NCI-H446 treated with DMSO at 0.1 percent for 48 hours (cell line): Measurements from ENCODE around the gene OR14A2.
"Not testable (repeated sequence)": the region's sequence is repeated elsewhere in the genome, so short reads cannot be mapped to it uniquely, and the experiment has no call there.

Experiments used
- DNase-seq: peaks from one replicate; lab custom pipeline; 2025; lab: John Stamatoyannopoulos, UW

OR14A2 gene

GRCh38 chr1:247748041-247748440 is at the start of gene OR14A2:
OR14A2 (minus strand) TSS chr1:247748141.
- DNase-seq, result no peak

- DNase-seq, result no peak
Observed at GRCh38 chr1:247797518-247797917, 49.6 kb upstream of the OR14A2 start.

- no peak for DNase-seq
Observed at GRCh38 chr1:247769603-247770002, 21.7 kb upstream of the OR14A2 start.

GRCh38 chr1:247760456-247760855 is 12.5 kb upstream of the OR14A2 start, which contains the start of gene OR1C1:
OR1C1 (minus strand) TSS chr1:247760556; CDS start chr1:247758406, 2,150 bp downstream.
- DNase-seq, result no peak

DNA sequence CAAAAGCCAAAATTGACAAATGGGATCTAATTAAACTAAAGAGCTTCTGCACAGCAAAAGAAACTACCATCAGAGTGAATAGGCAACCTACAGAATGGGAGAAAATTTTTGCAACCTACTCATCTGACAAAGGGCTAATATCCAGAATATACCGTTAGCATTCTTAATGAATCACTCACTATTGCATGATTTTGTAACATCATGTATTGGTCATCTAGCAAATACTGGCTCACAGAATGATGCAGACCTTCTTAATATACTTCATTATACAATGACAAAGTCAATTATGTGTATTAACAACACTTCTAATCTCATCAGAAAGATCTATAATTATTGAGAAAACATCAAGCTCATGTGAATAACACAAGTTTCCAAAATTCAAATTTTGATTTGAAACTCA is 6.4 kb upstream of the OR14A2 start:
- not testable (repeated sequence) for DNase-seq

DNA sequence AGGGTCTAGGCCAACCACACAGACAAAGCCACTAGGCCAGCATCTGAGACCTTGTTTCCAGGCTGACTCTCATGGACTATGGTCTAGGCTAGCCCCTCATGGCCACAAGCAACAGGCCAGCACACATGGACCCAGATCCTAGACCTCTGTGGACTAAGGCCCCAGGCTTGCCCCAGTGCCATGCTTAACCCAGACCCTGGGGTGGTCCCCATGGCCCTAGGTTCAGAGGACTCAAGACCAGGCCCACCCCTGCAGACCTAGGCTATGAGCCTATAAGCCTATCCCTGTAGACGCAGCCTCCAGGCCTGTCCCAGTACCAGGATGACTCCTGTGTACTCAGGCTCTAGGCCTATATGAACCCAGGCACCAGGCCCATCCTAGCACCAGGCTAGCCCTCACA is 1.9 kb upstream of the OR14A2 start:
- no peak for DNase-seq

DNA sequence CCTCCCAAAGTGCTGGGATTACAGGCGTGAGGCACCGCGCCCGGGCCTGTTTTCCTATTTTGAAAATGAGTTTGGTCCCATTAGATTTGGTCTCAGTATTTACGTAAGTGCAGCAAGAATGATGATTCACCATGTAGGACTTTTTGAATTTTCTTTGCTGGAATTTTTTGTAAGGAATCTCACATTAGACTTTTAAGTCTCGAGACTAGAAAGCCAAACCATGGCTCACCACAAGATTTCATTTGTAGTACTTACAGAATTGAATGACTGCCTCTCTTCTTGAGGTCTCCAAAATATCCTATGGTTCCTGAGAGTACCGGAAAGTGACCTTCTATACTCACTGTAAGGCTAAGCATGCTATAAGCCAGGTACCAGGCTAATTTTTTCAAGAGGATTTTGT is 325 bp downstream of the OR14A2 start:
- DNase-seq, result no peak

DNA sequence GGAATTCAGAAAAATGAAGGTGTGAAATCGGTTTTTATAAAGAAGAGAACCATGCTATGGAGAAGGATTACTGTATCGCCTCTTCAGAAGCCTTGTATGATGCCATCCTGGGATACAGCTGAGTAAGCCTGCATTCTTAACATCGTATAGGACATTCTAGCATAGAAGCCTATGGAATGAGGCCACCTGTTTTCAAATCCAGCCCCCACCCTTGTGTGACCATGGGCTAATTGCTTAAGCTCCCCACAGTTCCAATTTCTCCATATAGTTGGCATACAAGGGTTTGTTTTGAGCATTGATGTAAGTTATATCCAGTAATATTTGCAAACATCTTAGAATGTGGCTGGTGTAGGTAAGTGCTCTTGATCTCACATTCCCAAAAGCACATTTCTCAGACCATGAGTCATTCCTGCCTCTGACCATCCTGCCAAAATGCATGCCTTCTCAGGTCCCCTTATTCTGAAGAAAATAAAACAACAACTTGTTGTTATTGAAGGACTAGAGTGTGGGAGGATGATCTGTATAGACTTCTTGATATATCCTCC is 1.5 kb downstream of the OR14A2 start:
- no peak for DNase-seq

DNA sequence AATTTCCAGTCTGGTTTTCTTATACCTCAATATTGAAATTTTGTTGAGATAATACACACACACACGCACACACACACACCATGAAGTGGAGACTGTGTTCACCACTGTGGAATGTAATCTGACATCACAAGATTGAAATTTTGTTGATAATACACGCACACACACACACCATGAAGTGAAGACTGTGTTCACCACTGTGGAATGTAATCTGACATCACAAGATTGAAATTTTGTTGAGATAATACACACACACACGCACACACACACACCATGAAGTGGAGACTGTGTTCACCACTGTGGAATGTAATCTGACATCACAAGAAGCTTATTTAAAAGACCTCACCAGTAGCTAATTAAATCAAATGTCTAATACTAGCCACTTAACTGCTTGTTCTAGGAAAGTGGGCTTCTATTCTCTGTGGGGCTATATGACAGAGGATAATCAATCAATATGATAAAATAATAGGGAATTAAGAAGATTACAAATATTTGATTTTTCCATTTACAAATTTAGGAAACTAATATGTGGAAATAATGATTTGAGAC is 5.7 kb downstream of the OR14A2 start:
- DNase-seq, result not testable (repeated sequence)

- no peak for DNase-seq
Observed at GRCh38 chr1:247741756-247742155, 6.2 kb downstream of the OR14A2 start.

DNA sequence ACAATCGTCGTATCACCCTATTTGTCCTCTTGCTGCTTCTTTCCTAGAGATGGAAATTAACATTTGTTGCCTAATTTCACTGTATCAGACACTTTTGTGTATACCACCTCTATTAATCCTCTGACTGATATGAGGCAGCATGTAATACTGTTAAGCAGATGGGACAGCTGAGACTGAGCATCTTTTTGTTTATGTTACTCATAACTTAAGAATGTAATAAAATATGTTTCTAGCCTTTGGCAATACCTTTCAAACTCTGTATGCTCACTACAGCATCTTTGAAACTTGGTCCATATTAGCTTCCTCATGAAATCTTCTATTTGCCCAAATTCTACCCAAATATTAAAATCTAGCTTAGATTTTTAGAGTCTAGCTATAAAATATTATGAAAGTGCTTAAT is 7.2 kb downstream of the OR14A2 start:
- no peak for DNase-seq

DNA sequence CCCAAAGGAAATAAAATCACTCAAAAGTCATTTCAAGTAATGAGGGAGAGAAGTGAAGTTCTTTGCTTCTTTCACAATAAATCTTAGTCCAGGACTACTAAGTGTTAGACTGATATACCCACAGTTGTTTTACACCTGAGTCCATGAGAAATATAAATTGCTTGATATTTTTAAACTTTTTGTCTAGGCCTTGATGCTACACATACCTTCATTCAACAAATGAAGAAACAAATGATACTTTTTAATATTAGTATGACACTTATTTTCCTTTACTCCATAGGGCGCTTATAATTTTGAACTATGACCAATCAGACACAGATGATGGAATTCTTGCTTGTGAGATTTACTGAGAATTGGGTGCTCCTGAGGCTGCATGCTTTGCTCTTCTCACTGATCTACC is 9.6 kb downstream of the OR14A2 start, which contains the start of gene OR14K1:
TSS of gene OR14K1 (plus strand) at position 301 of the 400 bp plus-strand sequence. CDS start at position 301, 0 bp downstream.
- no peak for DNase-seq

DNA sequence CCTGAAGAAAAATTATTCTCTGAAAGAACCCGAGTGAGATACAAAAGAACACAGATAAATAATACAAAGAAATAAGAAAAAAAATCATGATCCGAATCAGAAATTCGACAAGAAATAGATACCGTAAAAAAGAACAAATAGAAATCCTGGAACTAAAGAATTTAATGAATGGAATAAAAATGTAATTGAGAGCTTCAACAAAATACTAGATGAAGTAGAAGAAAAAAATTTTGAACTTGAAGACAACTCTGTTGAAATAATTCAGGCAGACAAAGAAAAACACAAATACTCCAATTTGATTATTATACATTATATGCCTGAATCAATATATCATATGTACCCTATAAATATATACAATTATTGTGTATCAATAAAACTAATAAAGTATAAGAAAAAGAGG is 26.7 kb downstream of the OR14A2 start:
- DNase-seq, result no peak

GRCh38 chr1:247716546-247716945 is 31.4 kb downstream of the OR14A2 start, which contains the start of gene OR6F1:
OR6F1 (minus strand) TSS chr1:247716646; CDS start chr1:247712755, 3,891 bp downstream.
- DNase-seq, result no peak

DNA sequence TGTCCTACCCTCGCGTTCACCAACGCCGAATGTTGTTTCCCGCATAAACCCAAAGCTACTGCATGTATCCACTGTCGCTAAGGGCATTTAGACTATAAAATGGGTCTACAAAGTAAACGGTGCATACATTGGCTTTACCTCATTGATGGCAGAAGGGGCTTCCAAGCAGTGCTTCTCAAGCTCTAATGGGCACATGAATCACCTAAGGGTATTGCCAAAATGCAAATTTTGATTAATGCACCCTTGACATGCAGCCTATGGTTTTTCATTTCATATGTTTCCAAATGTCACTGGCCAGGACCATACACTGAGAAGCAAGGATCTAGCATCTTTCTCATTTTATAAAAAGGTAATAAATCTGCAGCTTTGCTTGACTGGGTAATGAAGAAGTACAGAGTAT is 34.2 kb downstream of the OR14A2 start:
- DNase-seq, result no peak

DNA sequence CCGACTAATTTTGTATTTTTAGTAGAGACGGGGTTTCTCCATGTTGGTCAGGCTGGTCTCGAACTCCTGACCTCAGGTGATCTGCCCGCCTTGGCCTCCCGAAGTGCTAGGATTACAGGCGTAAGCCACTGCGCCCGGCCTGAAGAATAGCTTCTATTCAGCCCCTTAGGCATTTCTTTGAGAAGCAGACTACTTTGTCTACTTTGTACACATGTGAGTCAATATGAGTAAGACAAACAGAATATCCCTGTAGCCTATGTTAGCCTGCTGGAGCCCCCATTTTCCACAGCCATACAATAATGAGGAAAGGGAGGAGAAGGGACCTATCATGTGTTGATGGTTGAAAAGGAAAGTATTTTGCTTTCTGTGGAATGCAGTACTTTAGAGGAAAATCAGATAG is 37.3 kb downstream of the OR14A2 start:
- DNase-seq, result not testable (repeated sequence)

GRCh38 chr1:247701338-247701737 is 46.6 kb downstream of the OR14A2 start:
- no peak for DNase-seq

GRCh38 chr1:247681288-247681897 is 66.5 kb downstream of the OR14A2 start:
- DNase-seq, result peak; percentile 19

DNA sequence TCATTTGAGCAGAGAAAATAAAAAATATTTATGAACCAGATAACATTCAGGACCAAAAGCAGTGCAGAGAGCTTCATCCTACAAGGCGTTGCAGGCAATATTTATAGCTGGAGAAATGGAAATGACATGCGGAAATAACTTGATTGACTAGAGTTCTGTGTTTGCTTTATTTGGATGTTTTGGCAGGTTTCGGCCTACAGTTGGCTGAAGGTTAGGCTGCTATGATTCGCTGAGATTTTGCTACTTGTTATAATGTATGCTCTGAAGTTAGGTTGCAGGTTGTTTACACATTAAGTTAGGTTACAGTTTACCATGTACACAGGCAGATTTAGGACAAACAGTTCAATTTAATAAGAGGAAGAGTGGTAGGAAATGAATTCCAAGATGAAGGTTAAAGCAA is 67.8 kb downstream of the OR14A2 start:
- DNase-seq, result no peak

DNA sequence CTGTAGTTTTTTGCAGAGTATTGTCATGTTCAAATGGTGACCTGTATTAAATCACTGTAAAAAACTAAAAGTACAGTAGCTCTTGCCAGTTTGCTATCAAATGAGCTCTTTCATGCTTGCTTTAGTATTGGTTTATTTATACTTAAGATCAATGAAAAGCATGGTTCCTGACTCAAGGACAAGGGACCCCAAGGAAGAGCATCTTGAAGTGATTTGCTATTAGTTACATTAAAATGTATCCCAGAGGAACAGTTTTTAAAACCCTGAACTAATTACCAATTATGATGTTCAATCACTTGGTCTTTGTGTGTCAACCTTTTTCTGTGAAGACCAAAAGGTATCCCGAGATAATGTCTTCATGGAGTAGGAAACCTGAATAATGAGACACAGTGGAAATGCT is 68.3 kb downstream of the OR14A2 start, which contains the start of gene OR13G1:
TSS of gene OR13G1 (minus strand) at position 101 of the 400 bp plus-strand sequence. CDS start 6,698 bp downstream, outside the sequence.
- DNase-seq, result no peak
